Astrocyte of the spinal cord (primary cell): Measurements from ENCODE around the gene WNT9B.

Source experiments
- DNase-seq: peaks from one replicate; pipeline ENCODE4 v3.0.0; 2011; ENCODE audit warnings: low read depth, low spot score
- H3K4me3 ChIP-seq: 2 replicates; pipeline ENCODE4 v1.5.1; 2011; ENCODE audit warnings: low read depth, mild to moderate bottlenecking, low read length, moderate library complexity
- in situ Hi-C: cut with HindIII; loops from 2 replicates; pipeline ENCODE4 v1.10.0; 2017; ENCODE audit warnings: low sequenced_read_pairs
- TF ChIP-seq, protein P1 (sequence below): IDR thresholded peaks from 2 replicates; pipeline ENCODE4 v1.5.1; 2012; ENCODE audit warnings: low read depth, mild to moderate bottlenecking, low read length, inconsistent platforms

The WNT9B gene

DNA sequence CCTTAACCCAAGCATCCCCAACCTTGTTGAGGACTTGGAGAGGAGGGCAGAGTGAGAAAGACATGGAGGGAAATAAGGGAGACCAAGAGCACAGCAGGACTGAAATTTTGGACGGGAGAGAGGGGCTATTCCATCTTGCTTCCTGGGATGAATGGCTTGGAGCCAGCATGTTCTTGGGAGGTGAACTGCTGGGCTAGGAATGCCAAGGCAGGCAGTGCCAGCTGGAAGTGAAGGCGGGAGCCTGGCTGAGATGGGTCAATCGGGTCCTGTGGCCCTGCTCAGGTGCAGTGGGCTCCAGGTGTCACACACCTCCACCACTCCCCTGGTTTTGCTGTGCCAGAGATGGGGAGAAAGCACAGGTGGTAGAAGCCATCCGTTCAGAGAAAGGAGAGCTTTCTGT lies 25.5 kb downstream of the WNT9B start:
- TF ChIP-seq, protein P1, sequence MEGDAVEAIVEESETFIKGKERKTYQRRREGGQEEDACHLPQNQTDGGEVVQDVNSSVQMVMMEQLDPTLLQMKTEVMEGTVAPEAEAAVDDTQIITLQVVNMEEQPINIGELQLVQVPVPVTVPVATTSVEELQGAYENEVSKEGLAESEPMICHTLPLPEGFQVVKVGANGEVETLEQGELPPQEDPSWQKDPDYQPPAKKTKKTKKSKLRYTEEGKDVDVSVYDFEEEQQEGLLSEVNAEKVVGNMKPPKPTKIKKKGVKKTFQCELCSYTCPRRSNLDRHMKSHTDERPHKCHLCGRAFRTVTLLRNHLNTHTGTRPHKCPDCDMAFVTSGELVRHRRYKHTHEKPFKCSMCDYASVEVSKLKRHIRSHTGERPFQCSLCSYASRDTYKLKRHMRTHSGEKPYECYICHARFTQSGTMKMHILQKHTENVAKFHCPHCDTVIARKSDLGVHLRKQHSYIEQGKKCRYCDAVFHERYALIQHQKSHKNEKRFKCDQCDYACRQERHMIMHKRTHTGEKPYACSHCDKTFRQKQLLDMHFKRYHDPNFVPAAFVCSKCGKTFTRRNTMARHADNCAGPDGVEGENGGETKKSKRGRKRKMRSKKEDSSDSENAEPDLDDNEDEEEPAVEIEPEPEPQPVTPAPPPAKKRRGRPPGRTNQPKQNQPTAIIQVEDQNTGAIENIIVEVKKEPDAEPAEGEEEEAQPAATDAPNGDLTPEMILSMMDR: no peak
- no peak for DNase-seq
- in situ Hi-C loops: no loop called here
- H3K4me3 ChIP-seq: no peak overlapping the region

DNA sequence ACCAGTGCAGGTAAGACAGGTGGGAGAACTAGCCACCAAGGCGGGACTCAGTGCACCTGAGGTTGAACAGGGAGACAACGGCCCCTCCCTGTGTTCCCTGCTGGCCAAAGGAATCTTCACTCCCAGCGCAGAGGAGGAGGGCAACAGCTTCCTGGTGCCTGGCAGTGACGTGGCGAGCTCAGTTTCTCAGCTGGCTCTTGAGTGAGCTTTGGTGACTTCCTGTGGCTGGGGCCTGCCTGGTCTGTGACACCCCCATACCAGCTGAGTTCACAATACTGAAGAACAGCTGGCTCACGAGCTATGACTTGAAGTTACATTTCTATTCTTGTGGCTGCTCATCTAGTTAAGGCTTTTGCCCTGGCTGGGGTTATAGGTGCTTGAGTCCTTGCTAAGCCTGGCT lies 26.1 kb downstream of the WNT9B start:
- in situ Hi-C loops: no loop called here
- TF ChIP-seq, protein P1: no peak
- no peak overlapping the region for H3K4me3 ChIP-seq
- DNase-seq: no peak

DNA sequence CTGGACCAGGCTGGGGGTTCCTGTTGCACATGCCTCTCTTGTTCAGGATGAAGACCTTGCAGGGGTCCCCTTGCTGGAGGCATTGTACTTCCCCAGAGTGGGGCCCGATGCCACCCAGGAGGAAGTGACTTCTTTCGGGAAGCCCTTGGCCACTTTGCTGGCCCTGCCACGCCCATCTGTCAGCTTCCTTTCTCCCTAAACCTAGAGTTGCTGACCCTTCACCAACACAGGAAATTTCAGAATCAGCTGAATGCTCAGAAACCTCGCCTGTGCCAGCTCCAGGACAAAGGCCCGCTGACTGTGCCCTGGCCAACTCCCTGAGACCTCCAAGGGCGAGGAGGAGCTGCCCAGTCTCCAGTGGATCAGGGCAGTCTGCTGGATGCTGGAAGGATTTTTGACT lies 26.7 kb downstream of the WNT9B start:
- DNase-seq: no peak
- no peak overlapping the region for H3K4me3 ChIP-seq

DNA sequence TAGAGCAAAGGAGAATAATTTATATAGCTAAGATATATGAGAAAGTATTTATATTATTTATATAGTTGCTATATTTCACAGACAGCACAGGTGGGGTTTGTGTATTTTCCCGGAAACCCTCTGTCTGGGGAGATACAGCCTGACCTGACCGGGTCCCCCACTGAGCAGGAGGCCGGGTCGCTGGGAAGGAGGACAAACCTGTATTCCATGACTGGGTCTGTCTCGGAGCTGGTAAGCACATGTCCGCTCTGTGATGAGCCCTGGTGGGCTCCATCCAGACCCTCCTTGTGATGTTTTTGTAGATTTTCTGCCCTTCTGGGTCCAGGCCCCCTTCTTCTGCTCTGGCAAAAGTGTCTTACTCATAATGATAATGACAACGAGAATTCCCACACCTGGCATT lies 27.7 kb downstream of the WNT9B start:
- in situ Hi-C loops: no loop called here
- TF ChIP-seq, protein P1: no peak
- no peak for DNase-seq
- H3K4me3 ChIP-seq: no peak overlapping the region

More for the DNA sequence above, 26.7 kb downstream of the WNT9B start:
- TF ChIP-seq, protein P1: no peak
- in situ Hi-C loops: no loop called here

DNA sequence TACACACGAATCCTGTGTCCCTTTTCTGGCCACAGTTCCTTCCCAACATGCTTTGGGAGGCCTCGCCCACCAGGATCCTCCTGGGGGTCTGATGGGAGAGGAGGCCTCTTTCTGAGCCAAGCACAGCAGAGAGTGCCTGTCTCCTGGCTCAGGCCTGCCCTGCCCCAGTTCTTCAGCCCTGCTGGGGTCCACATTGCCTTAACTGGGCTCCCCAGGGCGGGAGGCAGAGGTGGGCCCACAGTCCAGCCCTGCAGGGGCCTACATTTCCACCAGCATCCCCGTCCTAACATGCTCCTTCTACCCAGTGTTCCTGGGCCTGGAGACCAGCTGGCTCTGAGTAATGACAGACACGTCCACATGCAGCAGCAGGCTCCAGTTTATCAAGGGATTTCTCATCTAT lies 29.6 kb downstream of the WNT9B start:
- TF ChIP-seq, protein P1: no peak
- DNase-seq: no peak
- in situ Hi-C loops: no loop called here
- no peak overlapping the region for H3K4me3 ChIP-seq

DNA sequence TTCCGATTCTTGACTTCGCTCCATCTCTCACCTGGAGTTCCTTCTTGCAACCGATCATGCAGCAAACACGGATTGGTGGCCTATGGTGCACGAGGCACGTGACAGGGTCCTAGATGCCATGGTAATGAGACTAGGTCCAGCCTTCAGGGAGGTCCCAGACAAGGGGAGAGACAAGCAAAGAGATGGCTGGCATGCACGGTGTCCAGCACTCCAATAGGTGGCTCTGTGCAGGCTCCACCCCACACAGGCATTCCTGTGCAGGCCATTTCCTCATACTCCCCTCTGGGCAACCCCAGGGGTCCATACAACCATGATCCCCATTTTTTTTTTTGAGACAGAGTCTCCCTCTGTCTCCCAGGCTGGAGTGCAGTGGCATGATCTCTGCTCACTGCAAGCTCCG lies 31.3 kb downstream of the WNT9B start:
- TF ChIP-seq, protein P1: no peak
- H3K4me3 ChIP-seq: no peak overlapping the region
- no peak for DNase-seq
- in situ Hi-C loops: no loop called here
